Measurements from ENCODE around the gene GPR55. TPM values are rescaled to one million over a fixed set of nuclear protein-coding genes. Genes with fewer than 3 reads are reported as not detected.

The GPR55 gene
- total and polyA plus RNA-seq, 2 of the 4 experiments (the other 2 are of a cell fraction), result 0.03 TPM; not detected in 1

GRCh38 chr2:230950874-230951339 is 25.9 kb upstream of the GPR55 start:
- ChIA-PET CTCF (no interaction called here), POLR2A (ENCODE audit: unreplicated experiment) (no interaction called here)
- H2BK20ac ChIP-seq (ENCODE audit: low read depth, low read length), result no peak overlapping the region
- H2BK120ac ChIP-seq (ENCODE audit: low read depth, low read length), result no peak overlapping the region
- TF ChIP-seq CTCF (conservative IDR thresholded peaks at IDR 0.05; ENCODE audit: low read depth, low read length), result no peak
- no peak for TF ChIP-seq MAZ (IDR thresholded peaks at IDR 0.05; ENCODE audit: borderline replicate concordance, low read depth, low read length)
- no peak for TF ChIP-seq RFX5 (IDR thresholded peaks at IDR 0.05; ENCODE audit: low read depth, low read length)
- TF ChIP-seq CEBPB (IDR thresholded peaks at IDR 0.05; ENCODE audit: low read depth, low read length), result no peak
- no peak for TF ChIP-seq SMC3 (IDR thresholded peaks at IDR 0.05; ENCODE audit: low read depth, low read length)
- no peak for TF ChIP-seq BHLHE40 (IDR thresholded peaks at IDR 0.05; ENCODE audit: low read depth, low read length)
- TF ChIP-seq NFE2L2 (IDR thresholded peaks at IDR 0.05; ENCODE audit: low read depth, low read length), result no peak
- H3K36me3 ChIP-seq (ENCODE audit: control insufficient read depth, insufficient read depth, low read length), result no peaks in the 10 kb centered on the region
- H4K91ac ChIP-seq (ENCODE audit: insufficient read depth, low read depth, low read length), result no peak overlapping the region
- H4K8ac ChIP-seq (ENCODE audit: low read depth in 2 of 2, low read length in 2 of 2), result no peak overlapping the region
- no peak overlapping the region for H3K23ac ChIP-seq (ENCODE audit: low read depth, low read length)
- in situ Hi-C loops (cut with MboI; ENCODE audit: low sequenced_read_pairs), result no loop called here
- H3K14ac ChIP-seq (replicated peaks; ENCODE audit: low read depth, low read length), result no peak overlapping the region
- H3K4me1 ChIP-seq (ENCODE audit: control insufficient read depth, insufficient read depth, low read length), result no peaks in the 10 kb centered on the region
- no peak for ATAC-seq (ENCODE audit: low read depth)
- H3K27me3 ChIP-seq (ENCODE audit: control insufficient read depth, insufficient read depth, low read length), result peaks cover 36% of the 10 kb centered on the region
- H3K18ac ChIP-seq (ENCODE audit: low read depth, low read length), result no peak overlapping the region
- H2BK15ac ChIP-seq (ENCODE audit: low read depth, low read length), result no peak overlapping the region
- no peaks in the 10 kb centered on the region for H3K79me1 ChIP-seq (ENCODE audit: low read depth in 1 of 2, low read length in 2 of 2)
- H2AK5ac ChIP-seq (ENCODE audit: low read depth, low read length), result no peak overlapping the region
- H2AK9ac ChIP-seq (replicated peaks; ENCODE audit: low read depth, low read length, poor library complexity), result no peak overlapping the region
- peaks cover 3% of the 10 kb centered on the region; the same call in 1 of the 2 replicates for H3K9me3 ChIP-seq (ENCODE audit: control insufficient read depth, insufficient read depth, low read length)
- no peaks in the 10 kb centered on the region for H4K20me1 ChIP-seq (ENCODE audit: insufficient read depth, low read length)
- no peak overlapping the region for H3K4me2 ChIP-seq (ENCODE audit: low read depth, low read length)
- dilution Hi-C loops (cut with HindIII; ENCODE audit: low sequenced_read_pairs, unreplicated experiment), result no loop called here
- intact Hi-C loops (cut with micrococcal nuclease), result loop anchor here (10.0 kb wide), 1 partner anchor 64 kb away; no protein-coding TSS in a partner anchor
- H4K5ac ChIP-seq (ENCODE audit: low read depth, low read length), result no peak overlapping the region
- no TSS peak for BruUV-seq (replicated peaks)
- no peak overlapping the region for H3K4me3 ChIP-seq (ENCODE audit: insufficient read depth, low read depth, low read length)
- no peaks in the 10 kb centered on the region for H3K9me1 ChIP-seq (ENCODE audit: insufficient read depth, low read length)
- no peak for DNase-seq
- H3K56ac ChIP-seq (ENCODE audit: extremely low read depth, insufficient read depth, low read length), result no peak overlapping the region
- no peak overlapping the region for H3K9ac ChIP-seq (ENCODE audit: low read depth, low read length)
- H3K4ac ChIP-seq (ENCODE audit: low read depth, low read length), result no peak overlapping the region
- no peak overlapping the region for H3K27ac ChIP-seq (ENCODE audit: insufficient read depth, low read length)
- no peak overlapping the region for H2BK5ac ChIP-seq (ENCODE audit: low read depth, low read length, poor library complexity, severe bottlenecking)
- H2AFZ ChIP-seq (replicated peaks; ENCODE audit: low read length, poor library complexity), result no peak overlapping the region
- WGBS, 2 experiments (ENCODE audit: extremely low coverage in 2 of 2, insufficient read length in 1 of 2), result 100% methylated on average over 1 of the region's 10 CpGs; no CpG with 5 or more reads in 1 of the 2 experiments

All from IMR-90 (cell line).